ENCODE measurements around the gene ALPK1. TPM values are rescaled to one million over a fixed set of nuclear protein-coding genes. Genes with fewer than 3 reads are reported as not detected.

The ALPK1 gene
- total RNA-seq, 2 donors from 2014 or later, result 12.1 to 13.7 TPM

- H3K27me3 ChIP-seq (replicated peaks; ENCODE audit: insufficient read depth), result no peaks in the 10 kb centered on the region
- H3K36me3 ChIP-seq, result no peaks in the 10 kb centered on the region
- H3K9me3 ChIP-seq, result no peaks in the 10 kb centered on the region
- DNase-seq (ENCODE audit: low spot score), result no peak
- 82% methylated on average over 32 of the region's 32 CpGs for WGBS
- no peaks in the 10 kb centered on the region for H3K4me1 ChIP-seq (replicated peaks)
- TF ChIP-seq POLR2A (IDR thresholded peaks at IDR 0.05), result no peak
- TF ChIP-seq POLR2AphosphoS5 (IDR thresholded peaks at IDR 0.05), result no peak
- no peak for TF ChIP-seq CTCF (IDR thresholded peaks at IDR 0.05)
- no peak overlapping the region for H3K27ac ChIP-seq
- intact Hi-C loops (cut with DNase I), result no loop called here
- H3K4me3 ChIP-seq, result no peak overlapping the region
Observed at GRCh38 chr4:112411781-112412550, 114.8 kb downstream of the ALPK1 start.

- intact Hi-C loops (cut with DNase I), result no loop called here
- WGBS, result 95% methylated on average over 3 of the region's 3 CpGs
- Histone ChIP-seq H3K4me1 (replicated peaks) (no peaks in the 10 kb centered on the region), H3K27ac (no peak overlapping the region), H3K4me3 (no peak overlapping the region), H3K27me3 (replicated peaks; ENCODE audit: insufficient read depth) (no peaks in the 10 kb centered on the region), H3K36me3 (no peaks in the 10 kb centered on the region), H3K9me3 (no peaks in the 10 kb centered on the region)
- no peak for DNase-seq (ENCODE audit: low spot score)
- TF ChIP-seq POLR2A (IDR thresholded peaks at IDR 0.05), result no peak
- no peak for TF ChIP-seq POLR2AphosphoS5 (IDR thresholded peaks at IDR 0.05)
- TF ChIP-seq CTCF (IDR thresholded peaks at IDR 0.05), result no peak
Observed at GRCh38 chr4:112416464-112416863, 119.3 kb downstream of the ALPK1 start.

GRCh38 chr4:112418092-112418491, 120.9 kb downstream of the ALPK1 start:
- Histone ChIP-seq H3K36me3 (no peaks in the 10 kb centered on the region), H3K9me3 (no peaks in the 10 kb centered on the region), H3K27me3 (replicated peaks; ENCODE audit: insufficient read depth) (no peaks in the 10 kb centered on the region), H3K4me1 (replicated peaks) (no peaks in the 10 kb centered on the region), H3K4me3 (no peak overlapping the region), H3K27ac (no peak overlapping the region)
- WGBS, result 66% methylated on average over 10 of the region's 10 CpGs
- intact Hi-C loops (cut with DNase I), result no loop called here
- no peak for DNase-seq (ENCODE audit: low spot score)
- TF ChIP-seq CTCF (IDR thresholded peaks at IDR 0.05) (no peak), POLR2A (IDR thresholded peaks at IDR 0.05) (no peak), POLR2AphosphoS5 (IDR thresholded peaks at IDR 0.05) (no peak)

GRCh38 chr4:112421911-112422310, 124.7 kb downstream of the ALPK1 start:
- Histone ChIP-seq H3K36me3 (no peaks in the 10 kb centered on the region), H3K9me3 (no peaks in the 10 kb centered on the region), H3K27me3 (replicated peaks; ENCODE audit: insufficient read depth) (no peaks in the 10 kb centered on the region), H3K4me1 (replicated peaks) (no peaks in the 10 kb centered on the region), H3K27ac (no peak overlapping the region), H3K4me3 (no peak overlapping the region)
- TF ChIP-seq CTCF (IDR thresholded peaks at IDR 0.05) (no peak), POLR2A (IDR thresholded peaks at IDR 0.05) (no peak), POLR2AphosphoS5 (IDR thresholded peaks at IDR 0.05) (no peak)
- no peak for DNase-seq (ENCODE audit: low spot score)
- intact Hi-C loops (cut with DNase I), result no loop called here
- 72% methylated on average over 7 of the region's 7 CpGs for WGBS

- no peak for DNase-seq (ENCODE audit: low spot score)
- Histone ChIP-seq H3K4me3 (no peak overlapping the region), H3K36me3 (no peaks in the 10 kb centered on the region), H3K9me3 (no peaks in the 10 kb centered on the region), H3K27me3 (replicated peaks; ENCODE audit: insufficient read depth) (no peaks in the 10 kb centered on the region), H3K27ac (no peak overlapping the region), H3K4me1 (replicated peaks) (no peaks in the 10 kb centered on the region)
- 76% methylated on average over 2 of the region's 2 CpGs for WGBS
- TF ChIP-seq POLR2A (IDR thresholded peaks at IDR 0.05), result no peak
- no peak for TF ChIP-seq POLR2AphosphoS5 (IDR thresholded peaks at IDR 0.05)
- no peak for TF ChIP-seq CTCF (IDR thresholded peaks at IDR 0.05)
- intact Hi-C loops (cut with DNase I), result no loop called here
Observed at GRCh38 chr4:112422644-112423043, 125.5 kb downstream of the ALPK1 start.

Measured in prostate gland (tissue), 2 donors.